ENCODE measurements around the gene TLCD5. TPM values are rescaled to one million over a fixed set of nuclear protein-coding genes. Genes with fewer than 3 reads are reported as not detected.

TLCD5 gene
- total RNA-seq, 1 experiment from 2014 or later = 7.1 TPM

- Mint-ChIP-seq H3K36me3 (ENCODE audit: insufficient read depth in 1 of 3, low read depth in 3 of 3) (no peaks in the 10 kb centered on the region), H3K27ac (peak overlapping the region in 2 of 3 experiments; percentile 20 to 31; a peak in 3 of 7 replicates), H3K4me3 (peak overlapping the region; percentile 52 to 63), H3K9me3 (no peaks in the 10 kb centered on the region), H3K4me1 (peaks cover 11 to 14% of the 10 kb centered on the region in 2 experiments), H3K27me3 (ENCODE audit: low read depth) (peaks cover 14% of the 10 kb centered on the region)
- Histone ChIP-seq H3K23me2 (ENCODE audit: insufficient read length, low read depth, low read length, poor library complexity, severe bottlenecking) (no peaks in the 10 kb centered on the region), H2AFZ (ENCODE audit: low read length) (no peak overlapping the region), H3K56ac (ENCODE audit: insufficient read length, low read depth, low read length) (no peak overlapping the region), H3K14ac (ENCODE audit: insufficient read depth, low read length) (no peak overlapping the region), H3K27ac (ENCODE audit: insufficient read length, low read depth, low read length) (no peak overlapping the region), H3T11ph (ENCODE audit: low read length) (no peak overlapping the region), H2BK12ac (ENCODE audit: insufficient read length, low read depth, low read length) (no peak overlapping the region), H2AK5ac (ENCODE audit: insufficient read length, low read length) (no peak overlapping the region), H3K79me2 (ENCODE audit: insufficient read depth, low read length) (no peaks in the 10 kb centered on the region), H3K18ac (ENCODE audit: insufficient read length, low read depth, low read length) (no peak overlapping the region), H3K79me1 (ENCODE audit: insufficient read depth, low read depth, low read length, poor library complexity, severe bottlenecking) (no peaks in the 10 kb centered on the region), H3K4ac (ENCODE audit: low read depth, low read length) (no peak overlapping the region), H4K8ac (replicated peaks; ENCODE audit: insufficient read length, low read depth, low read length) (no peak overlapping the region), H4K20me1 (ENCODE audit: control insufficient read depth, insufficient read depth, insufficient read length) (no peaks in the 10 kb centered on the region), H3K23ac (ENCODE audit: insufficient read length, low read depth, low read length) (no peak overlapping the region), H3K27me3 (ENCODE audit: insufficient read depth, low read length) (no peaks in the 10 kb centered on the region), H3K4me1 (ENCODE audit: insufficient read depth, low read length) (peaks cover 2% of the 10 kb centered on the region; the same call in 1 of the 2 replicates), H4K5ac (ENCODE audit: insufficient read length, low read depth, low read length) (no peak overlapping the region), H2BK120ac (ENCODE audit: low read depth, low read length, poor library complexity, severe bottlenecking) (no peak overlapping the region), H2BK15ac (ENCODE audit: low read depth, low read length) (no peak overlapping the region), H2BK20ac (ENCODE audit: low read depth, low read length, poor library complexity, severe bottlenecking) (no peak overlapping the region), H3K9ac (ENCODE audit: extremely low read depth, insufficient read length, low read length) (no peak overlapping the region), H3K4me2 (ENCODE audit: insufficient read depth, insufficient read length, low read length) (peak overlapping the region; percentile 42), H3K9me3 (ENCODE audit: control insufficient read depth, low read depth, low read length) (no peaks in the 10 kb centered on the region), H2BK5ac (ENCODE audit: insufficient read length, low read length) (no peak overlapping the region), H4K91ac (ENCODE audit: insufficient read length, low read depth, low read length) (no peak overlapping the region)
- no peak for TF ChIP-seq CTCF (conservative IDR thresholded peaks at IDR 0.05)
- DNase-seq = peak; percentile 87
- no CpG with 5 or more reads among the region's 8 CpGs for WGBS (ENCODE audit: extremely low coverage, insufficient read length, low lambda C conversion rate)
Observed at GRCh38 chr11:120316880-120317688, 8.0 kb upstream of the TLCD5 start.
